ENCODE measurements around the gene RPL38.
"Not testable (repeated sequence)": the region's sequence is repeated elsewhere in the genome, so short reads cannot be mapped to it uniquely, and the experiment has no call there.

Gene RPL38

DNA sequence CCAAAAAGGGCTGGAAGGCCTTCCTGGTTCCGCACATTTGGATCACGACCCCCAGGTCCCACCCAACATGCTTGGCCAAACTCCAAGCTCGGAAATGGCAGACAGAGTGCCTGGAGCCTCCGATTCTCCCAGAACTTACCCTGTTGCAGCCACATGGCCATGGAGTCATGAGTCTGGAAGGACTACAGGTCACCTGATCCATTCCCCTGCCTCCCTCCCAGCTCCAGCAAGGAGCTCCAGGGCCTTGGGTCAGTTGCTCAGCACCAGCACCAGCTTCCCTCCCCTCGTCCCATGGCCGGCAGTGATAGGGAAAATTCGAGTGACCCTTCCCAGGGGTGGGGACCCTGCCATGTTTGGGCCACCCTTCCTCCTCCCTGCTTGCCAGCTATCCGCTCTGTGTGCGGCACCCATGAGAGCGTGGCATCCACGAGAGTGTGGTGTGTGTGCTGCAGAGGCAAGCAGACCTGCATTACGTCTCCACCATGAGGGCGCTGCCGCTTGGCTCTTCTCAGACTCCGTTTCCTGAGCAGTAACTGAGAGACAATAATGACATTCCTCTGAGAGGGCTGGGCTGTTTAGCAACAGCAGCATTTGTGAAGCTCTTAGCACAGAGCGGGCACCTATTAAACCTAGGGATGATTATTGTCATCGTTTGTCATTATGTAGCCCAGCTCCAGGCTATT, 21.3 kb upstream of the RPL38 start:
- H3K9ac ChIP-seq (ENCODE audit: low read depth in 1 of 2, low read length in 2 of 2), result no peak overlapping the region
- no peak overlapping the region for H3K27ac ChIP-seq (ENCODE audit: low read depth in 2 of 2, low read length in 2 of 2)
- H3K9me3 ChIP-seq (ENCODE audit: control insufficient read depth in 2 of 2, low read length in 2 of 2), result no peaks in the 10 kb centered on the region
- peaks cover 5 to 15% of the 10 kb centered on the region in 2 donors for H3K27me3 ChIP-seq (ENCODE audit: control insufficient read depth in 2 of 2, insufficient read depth in 2 of 2, low read length in 2 of 2)
- H3K4me3 ChIP-seq (ENCODE audit: low read length in 2 of 2), result no peak overlapping the region
- H3K4me1 ChIP-seq (ENCODE audit: control insufficient read depth in 2 of 2, insufficient read depth in 2 of 2, low read length in 2 of 2), result no peaks in the 10 kb centered on the region
- no peaks in the 10 kb centered on the region for H3K36me3 ChIP-seq (ENCODE audit: control insufficient read depth in 2 of 2, insufficient read depth in 2 of 2, low read length in 2 of 2)

- no peaks in the 10 kb centered on the region for H3K36me3 ChIP-seq (ENCODE audit: control insufficient read depth in 2 of 2, insufficient read depth in 2 of 2, low read length in 2 of 2)
- no peak overlapping the region for H3K27ac ChIP-seq (ENCODE audit: low read depth in 2 of 2, low read length in 2 of 2)
- H3K4me1 ChIP-seq (ENCODE audit: control insufficient read depth in 2 of 2, insufficient read depth in 2 of 2, low read length in 2 of 2), result no peaks in the 10 kb centered on the region
- no peak overlapping the region for H3K9ac ChIP-seq (ENCODE audit: low read depth in 1 of 2, low read length in 2 of 2)
- H3K27me3 ChIP-seq (ENCODE audit: control insufficient read depth in 2 of 2, insufficient read depth in 2 of 2, low read length in 2 of 2), result peaks cover 5 to 13% of the 10 kb centered on the region in 2 donors
- H3K4me3 ChIP-seq (ENCODE audit: low read length in 2 of 2), result no peak overlapping the region
- no peaks in the 10 kb centered on the region for H3K9me3 ChIP-seq (ENCODE audit: control insufficient read depth in 2 of 2, low read length in 2 of 2)
Measured at GRCh38 chr17:74183411-74183810, 20.1 kb upstream of the RPL38 start.

GRCh38 chr17:74185571-74186185, 17.8 kb upstream of the RPL38 start:
- Histone ChIP-seq H3K9ac (ENCODE audit: low read depth in 1 of 2, low read length in 2 of 2) (no peak overlapping the region), H3K27me3 (ENCODE audit: control insufficient read depth in 2 of 2, insufficient read depth in 2 of 2, low read length in 2 of 2) (peaks cover 3 to 5% of the 10 kb centered on the region in 2 donors), H3K4me3 (ENCODE audit: low read length in 2 of 2) (no peak overlapping the region), H3K36me3 (ENCODE audit: control insufficient read depth in 2 of 2, insufficient read depth in 2 of 2, low read length in 2 of 2) (no peaks in the 10 kb centered on the region), H3K4me1 (ENCODE audit: control insufficient read depth in 2 of 2, insufficient read depth in 2 of 2, low read length in 2 of 2) (no peaks in the 10 kb centered on the region), H3K27ac (ENCODE audit: low read depth in 2 of 2, low read length in 2 of 2) (no peak overlapping the region), H3K9me3 (ENCODE audit: control insufficient read depth in 2 of 2, low read length in 2 of 2) (no peaks in the 10 kb centered on the region)

GRCh38 chr17:74186498-74186897, 17.0 kb upstream of the RPL38 start:
- no peak overlapping the region for H3K4me3 ChIP-seq (ENCODE audit: low read length in 2 of 2)

DNA sequence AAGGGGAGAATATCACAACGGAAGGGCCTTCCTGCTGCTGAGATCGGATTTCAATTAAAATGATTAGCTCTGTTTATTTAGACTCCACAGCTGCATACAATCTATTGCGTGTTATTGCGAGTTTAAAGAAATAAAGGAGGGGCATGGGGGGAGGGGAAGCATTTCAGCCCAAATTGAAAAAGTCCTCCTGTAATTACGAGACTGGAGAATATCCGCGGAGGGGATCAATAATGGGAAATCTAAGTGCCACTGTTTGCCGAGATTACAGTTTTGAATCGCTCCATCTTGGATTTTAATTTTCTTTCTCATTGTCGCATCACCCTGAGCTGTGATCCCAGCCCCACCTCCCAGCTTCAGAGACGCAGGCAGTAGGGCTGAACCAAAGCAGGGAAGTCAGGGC, 15.7 kb upstream of the RPL38 start:
- Histone ChIP-seq H3K36me3 (ENCODE audit: control insufficient read depth in 2 of 2, insufficient read depth in 2 of 2, low read length in 2 of 2) (no peaks in the 10 kb centered on the region), H3K4me1 (ENCODE audit: control insufficient read depth in 2 of 2, insufficient read depth in 2 of 2, low read length in 2 of 2) (peaks cover 0 to 1% of the 10 kb centered on the region in 2 donors), H3K9ac (ENCODE audit: low read depth in 1 of 2, low read length in 2 of 2) (no peak overlapping the region), H3K27ac (ENCODE audit: low read depth in 2 of 2, low read length in 2 of 2) (no peak overlapping the region), H3K4me3 (ENCODE audit: low read length in 2 of 2) (no peak overlapping the region), H3K9me3 (ENCODE audit: control insufficient read depth in 2 of 2, low read length in 2 of 2) (no peaks in the 10 kb centered on the region), H3K27me3 (ENCODE audit: control insufficient read depth in 2 of 2, insufficient read depth in 2 of 2, low read length in 2 of 2) (peaks cover 2 to 3% of the 10 kb centered on the region in 2 donors)

More at GRCh38 chr17:74186498-74186897, 17.0 kb upstream of the RPL38 start:
- peaks cover 2 to 3% of the 10 kb centered on the region in 2 donors for H3K27me3 ChIP-seq (ENCODE audit: control insufficient read depth in 2 of 2, insufficient read depth in 2 of 2, low read length in 2 of 2)
- no peak overlapping the region for H3K9ac ChIP-seq (ENCODE audit: low read depth in 1 of 2, low read length in 2 of 2)
- no peaks in the 10 kb centered on the region for H3K4me1 ChIP-seq (ENCODE audit: control insufficient read depth in 2 of 2, insufficient read depth in 2 of 2, low read length in 2 of 2)
- no peak overlapping the region for H3K27ac ChIP-seq (ENCODE audit: low read depth in 2 of 2, low read length in 2 of 2)
- no peaks in the 10 kb centered on the region for H3K36me3 ChIP-seq (ENCODE audit: control insufficient read depth in 2 of 2, insufficient read depth in 2 of 2, low read length in 2 of 2)
- H3K9me3 ChIP-seq (ENCODE audit: control insufficient read depth in 2 of 2, low read length in 2 of 2), result no peaks in the 10 kb centered on the region

DNA sequence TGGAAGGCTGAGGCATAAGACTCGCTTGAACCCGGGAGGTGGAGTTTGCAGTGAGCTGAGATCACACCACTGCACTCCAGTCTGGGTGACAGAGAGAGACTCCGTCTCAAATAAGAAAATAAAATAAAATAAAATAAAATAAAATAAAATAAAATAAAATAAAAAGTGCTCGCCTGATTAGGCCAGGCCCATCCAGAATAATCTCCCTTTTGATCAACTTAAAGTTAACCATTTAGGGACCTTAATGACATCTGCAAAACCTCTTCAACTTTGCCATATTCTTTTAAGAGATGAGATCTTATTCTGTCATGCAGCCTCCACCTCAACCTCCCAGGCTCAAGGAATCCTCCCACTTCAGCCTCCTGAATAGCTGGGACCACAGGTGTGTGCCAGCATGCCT, 14.8 kb upstream of the RPL38 start:
- not testable (repeated sequence) for H3K27ac ChIP-seq (ENCODE audit: low read depth in 2 of 2, low read length in 2 of 2); H3K4me1 ChIP-seq (ENCODE audit: control insufficient read depth in 2 of 2, insufficient read depth in 2 of 2, low read length in 2 of 2); H3K27me3 ChIP-seq (ENCODE audit: control insufficient read depth in 2 of 2, insufficient read depth in 2 of 2, low read length in 2 of 2); H3K9ac ChIP-seq (ENCODE audit: low read depth in 1 of 2, low read length in 2 of 2); H3K4me3 ChIP-seq (ENCODE audit: low read length in 2 of 2); H3K9me3 ChIP-seq (ENCODE audit: control insufficient read depth in 2 of 2, low read length in 2 of 2); H3K36me3 ChIP-seq (ENCODE audit: control insufficient read depth in 2 of 2, insufficient read depth in 2 of 2, low read length in 2 of 2)

DNA sequence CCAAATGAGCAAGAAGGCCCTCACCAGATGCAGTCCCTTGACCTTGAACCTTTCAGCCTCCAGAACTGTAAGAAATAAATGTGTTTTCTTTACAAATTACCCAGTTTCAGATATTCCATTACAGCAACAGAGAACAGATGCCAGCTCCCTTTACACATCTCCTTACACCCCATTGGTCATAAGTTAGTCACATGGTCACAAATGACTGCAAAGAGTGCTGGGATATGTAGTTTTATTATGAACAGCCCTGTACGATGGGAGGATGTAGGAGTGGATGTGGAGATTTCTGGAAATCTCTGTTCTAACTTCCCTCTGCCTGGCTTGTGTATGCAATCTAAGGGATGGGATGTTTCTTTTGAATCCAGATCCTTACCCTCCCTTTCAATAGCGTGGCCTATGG, 13.3 kb upstream of the RPL38 start:
- H3K4me3 ChIP-seq (ENCODE audit: low read length in 2 of 2), result no peak overlapping the region
- no peaks in the 10 kb centered on the region for H3K36me3 ChIP-seq (ENCODE audit: control insufficient read depth in 2 of 2, insufficient read depth in 2 of 2, low read length in 2 of 2)
- H3K9me3 ChIP-seq (ENCODE audit: control insufficient read depth in 2 of 2, low read length in 2 of 2), result no peaks in the 10 kb centered on the region
- H3K27ac ChIP-seq (ENCODE audit: low read depth in 2 of 2, low read length in 2 of 2), result no peak overlapping the region
- H3K27me3 ChIP-seq (ENCODE audit: control insufficient read depth in 2 of 2, insufficient read depth in 2 of 2, low read length in 2 of 2), result peaks cover 3 to 13% of the 10 kb centered on the region in 2 donors
- H3K4me1 ChIP-seq (ENCODE audit: control insufficient read depth in 2 of 2, insufficient read depth in 2 of 2, low read length in 2 of 2), result peaks cover 0 to 7% of the 10 kb centered on the region in 2 donors
- no peak overlapping the region for H3K9ac ChIP-seq (ENCODE audit: low read depth in 1 of 2, low read length in 2 of 2)

GRCh38 chr17:74190807-74191406, 12.6 kb upstream of the RPL38 start:
- Histone ChIP-seq H3K36me3 (ENCODE audit: control insufficient read depth in 2 of 2, insufficient read depth in 2 of 2, low read length in 2 of 2) (no peaks in the 10 kb centered on the region), H3K27me3 (ENCODE audit: control insufficient read depth in 2 of 2, insufficient read depth in 2 of 2, low read length in 2 of 2) (peaks cover 9 to 20% of the 10 kb centered on the region in 2 donors), H3K4me3 (ENCODE audit: low read length in 2 of 2) (no peak overlapping the region), H3K9me3 (ENCODE audit: control insufficient read depth in 2 of 2, low read length in 2 of 2) (no peaks in the 10 kb centered on the region), H3K4me1 (ENCODE audit: control insufficient read depth in 2 of 2, insufficient read depth in 2 of 2, low read length in 2 of 2) (peaks cover 0 to 7% of the 10 kb centered on the region in 2 donors), H3K9ac (ENCODE audit: low read depth in 1 of 2, low read length in 2 of 2) (no peak overlapping the region), H3K27ac (ENCODE audit: low read depth in 2 of 2, low read length in 2 of 2) (no peak overlapping the region)

DNA sequence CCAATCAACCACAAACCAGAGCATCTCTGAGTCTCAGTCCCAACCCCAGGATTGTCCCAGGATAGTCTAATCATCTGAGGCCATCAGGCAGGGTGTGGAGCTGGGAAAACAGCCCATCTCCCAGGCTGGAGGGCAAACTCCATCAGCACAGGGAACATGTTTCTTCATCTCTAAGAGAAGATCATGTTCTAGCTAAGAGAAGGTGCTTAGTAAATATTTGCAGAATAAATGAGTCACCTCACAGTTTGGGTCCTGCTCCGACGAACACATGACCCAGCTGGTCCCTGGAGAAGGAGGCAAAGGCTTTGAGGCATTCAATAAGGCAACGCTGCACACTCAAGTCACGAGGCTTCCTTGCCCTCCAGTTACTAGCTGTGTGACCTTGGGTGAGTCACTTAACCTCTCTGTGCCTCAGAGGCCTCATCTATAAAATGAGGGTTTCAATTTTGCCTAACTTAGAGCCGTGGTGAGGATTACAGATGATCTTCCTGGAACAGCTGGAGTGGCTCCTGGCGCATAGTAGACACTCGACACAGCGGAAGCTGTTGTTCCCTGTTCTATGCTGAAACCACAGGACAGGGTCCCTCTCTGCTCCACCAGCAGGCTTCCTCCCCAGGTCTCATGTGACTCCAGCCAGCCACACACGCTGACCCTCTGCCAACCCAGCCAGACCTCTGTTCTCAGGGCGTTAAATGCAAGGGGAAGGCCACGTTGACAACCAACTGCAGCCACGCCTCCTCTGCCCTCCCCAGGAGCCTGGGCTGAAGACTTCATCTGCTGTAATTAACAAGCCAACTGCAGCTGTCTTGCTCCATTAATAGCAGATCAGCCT, 10.3 kb upstream of the RPL38 start:
- no peak overlapping the region for H3K27ac ChIP-seq (ENCODE audit: low read depth in 2 of 2, low read length in 2 of 2)

DNA sequence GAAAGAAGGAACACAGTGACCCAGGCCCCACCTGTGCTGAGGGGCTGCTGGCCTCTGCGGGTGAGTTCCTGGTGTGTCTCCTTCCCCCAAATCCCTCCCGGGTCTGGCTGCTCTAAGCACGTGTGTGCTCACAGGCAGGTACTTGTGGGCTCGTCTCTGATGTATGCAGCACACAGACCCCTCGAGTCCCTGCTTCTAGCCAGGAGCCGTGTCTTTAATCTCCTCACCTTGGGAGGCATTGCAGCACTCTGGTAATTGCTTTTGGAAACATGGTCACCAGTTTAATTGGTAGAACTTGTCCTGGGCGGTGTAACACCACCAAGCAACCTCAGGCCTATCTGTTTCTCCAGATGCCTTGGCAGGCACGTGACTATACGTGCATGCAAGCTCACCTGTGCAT, 8.8 kb upstream of the RPL38 start:
- H3K27ac ChIP-seq (ENCODE audit: low read depth in 2 of 2, low read length in 2 of 2), result no peak overlapping the region
- H3K4me1 ChIP-seq (ENCODE audit: control insufficient read depth in 2 of 2, insufficient read depth in 2 of 2, low read length in 2 of 2), result peaks cover 0 to 7% of the 10 kb centered on the region in 2 donors
- H3K9ac ChIP-seq (ENCODE audit: low read depth in 1 of 2, low read length in 2 of 2), result no peak overlapping the region
- no peaks in the 10 kb centered on the region for H3K36me3 ChIP-seq (ENCODE audit: control insufficient read depth in 2 of 2, insufficient read depth in 2 of 2, low read length in 2 of 2)
- no peak overlapping the region for H3K4me3 ChIP-seq (ENCODE audit: low read length in 2 of 2)
- H3K9me3 ChIP-seq (ENCODE audit: control insufficient read depth in 2 of 2, low read length in 2 of 2), result no peaks in the 10 kb centered on the region
- H3K27me3 ChIP-seq (ENCODE audit: control insufficient read depth in 2 of 2, insufficient read depth in 2 of 2, low read length in 2 of 2), result peaks cover 19 to 20% of the 10 kb centered on the region in 2 donors

More for the DNA sequence above, 10.3 kb upstream of the RPL38 start:
- peaks cover 0 to 7% of the 10 kb centered on the region in 2 donors for H3K4me1 ChIP-seq (ENCODE audit: control insufficient read depth in 2 of 2, insufficient read depth in 2 of 2, low read length in 2 of 2)
- H3K9ac ChIP-seq (ENCODE audit: low read depth in 1 of 2, low read length in 2 of 2), result no peak overlapping the region
- H3K4me3 ChIP-seq (ENCODE audit: low read length in 2 of 2), result no peak overlapping the region
- no peaks in the 10 kb centered on the region for H3K9me3 ChIP-seq (ENCODE audit: control insufficient read depth in 2 of 2, low read length in 2 of 2)
- no peaks in the 10 kb centered on the region for H3K36me3 ChIP-seq (ENCODE audit: control insufficient read depth in 2 of 2, insufficient read depth in 2 of 2, low read length in 2 of 2)
- H3K27me3 ChIP-seq (ENCODE audit: control insufficient read depth in 2 of 2, insufficient read depth in 2 of 2, low read length in 2 of 2), result peaks cover 19 to 22% of the 10 kb centered on the region in 2 donors

Measured in mucosa of rectum (tissue), 2 donors.